ENCODE results near the gene CNTFR.

DNA sequence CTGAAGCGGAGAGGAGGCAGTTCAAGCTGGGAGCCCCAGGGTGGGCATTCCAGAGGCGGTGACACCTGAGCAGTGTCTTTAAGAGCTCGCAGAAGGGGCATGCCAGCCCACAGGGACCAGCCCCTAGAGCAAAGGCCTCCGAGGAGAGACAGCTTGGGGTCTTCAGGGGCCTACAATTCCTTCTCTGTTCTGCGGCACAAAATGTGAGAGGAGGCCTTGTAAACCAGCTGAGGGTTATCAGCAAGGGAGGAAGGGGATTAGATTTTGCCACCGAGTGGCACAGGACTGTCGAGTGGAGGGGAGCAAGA lies 48.6 kb upstream of the CNTFR start:
- TF ChIP-seq, protein P1, sequence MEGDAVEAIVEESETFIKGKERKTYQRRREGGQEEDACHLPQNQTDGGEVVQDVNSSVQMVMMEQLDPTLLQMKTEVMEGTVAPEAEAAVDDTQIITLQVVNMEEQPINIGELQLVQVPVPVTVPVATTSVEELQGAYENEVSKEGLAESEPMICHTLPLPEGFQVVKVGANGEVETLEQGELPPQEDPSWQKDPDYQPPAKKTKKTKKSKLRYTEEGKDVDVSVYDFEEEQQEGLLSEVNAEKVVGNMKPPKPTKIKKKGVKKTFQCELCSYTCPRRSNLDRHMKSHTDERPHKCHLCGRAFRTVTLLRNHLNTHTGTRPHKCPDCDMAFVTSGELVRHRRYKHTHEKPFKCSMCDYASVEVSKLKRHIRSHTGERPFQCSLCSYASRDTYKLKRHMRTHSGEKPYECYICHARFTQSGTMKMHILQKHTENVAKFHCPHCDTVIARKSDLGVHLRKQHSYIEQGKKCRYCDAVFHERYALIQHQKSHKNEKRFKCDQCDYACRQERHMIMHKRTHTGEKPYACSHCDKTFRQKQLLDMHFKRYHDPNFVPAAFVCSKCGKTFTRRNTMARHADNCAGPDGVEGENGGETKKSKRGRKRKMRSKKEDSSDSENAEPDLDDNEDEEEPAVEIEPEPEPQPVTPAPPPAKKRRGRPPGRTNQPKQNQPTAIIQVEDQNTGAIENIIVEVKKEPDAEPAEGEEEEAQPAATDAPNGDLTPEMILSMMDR (IDR thresholded peaks at IDR 0.05) = no peak
- TF ChIP-seq POLR2A (IDR thresholded peaks at IDR 0.05) = no peak
